PC-3 (cell line): ENCODE measurements around the gene ITGB1.
"Not testable (repeated sequence)": the region's sequence is repeated elsewhere in the genome, so short reads cannot be mapped to it uniquely, and the experiment has no call there.

Source experiments
- EZH2 ChIP-seq: fragments of 300-600 bp; sonication (generic); IDR thresholded peaks from one replicate; pipeline ENCODE4 v1.6.1; 2017; ENCODE audit warnings: antibody characterized with exemption, mild to moderate bottlenecking, low read length; ENCODE audit not compliant: unreplicated experiment
- TF ChIP-seq, protein P1 (sequence below): fragments of 300-600 bp; sonication (generic); conservative IDR thresholded peaks from 2 replicates; pipeline ENCODE4 v1.5.1; 2017; ENCODE audit warnings: antibody characterized with exemption, low read depth, mild to moderate bottlenecking, low read length

- TF ChIP-seq, protein P1, sequence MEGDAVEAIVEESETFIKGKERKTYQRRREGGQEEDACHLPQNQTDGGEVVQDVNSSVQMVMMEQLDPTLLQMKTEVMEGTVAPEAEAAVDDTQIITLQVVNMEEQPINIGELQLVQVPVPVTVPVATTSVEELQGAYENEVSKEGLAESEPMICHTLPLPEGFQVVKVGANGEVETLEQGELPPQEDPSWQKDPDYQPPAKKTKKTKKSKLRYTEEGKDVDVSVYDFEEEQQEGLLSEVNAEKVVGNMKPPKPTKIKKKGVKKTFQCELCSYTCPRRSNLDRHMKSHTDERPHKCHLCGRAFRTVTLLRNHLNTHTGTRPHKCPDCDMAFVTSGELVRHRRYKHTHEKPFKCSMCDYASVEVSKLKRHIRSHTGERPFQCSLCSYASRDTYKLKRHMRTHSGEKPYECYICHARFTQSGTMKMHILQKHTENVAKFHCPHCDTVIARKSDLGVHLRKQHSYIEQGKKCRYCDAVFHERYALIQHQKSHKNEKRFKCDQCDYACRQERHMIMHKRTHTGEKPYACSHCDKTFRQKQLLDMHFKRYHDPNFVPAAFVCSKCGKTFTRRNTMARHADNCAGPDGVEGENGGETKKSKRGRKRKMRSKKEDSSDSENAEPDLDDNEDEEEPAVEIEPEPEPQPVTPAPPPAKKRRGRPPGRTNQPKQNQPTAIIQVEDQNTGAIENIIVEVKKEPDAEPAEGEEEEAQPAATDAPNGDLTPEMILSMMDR, result not testable (repeated sequence)
- not testable (repeated sequence) for TF ChIP-seq EZH2
Measured at GRCh38 chr10:32994632-32995031, 36.6 kb upstream of the ITGB1 start.
